Thyroid gland (tissue), 4 donors: ENCODE measurements around the gene CTXN2.

Experiments used
- POLR2A ChIP-seq, 2 donors: fragments of 450-650 bp; IDR thresholded peaks; one replicate each; pipeline ENCODE4 v1.6.1; 2017; ENCODE audit warnings: antibody characterized with exemption in 2 of 2, mild to moderate bottlenecking in 2 of 2, moderate library complexity in 1 of 2
- TF ChIP-seq, protein P1 (sequence below), 6 experiments: fragments of 200-600 bp in 3 of 6; fragments of 450-650 bp in 3 of 6; sonication (generic) in 3 of 6; IDR thresholded peaks; one replicate each; pipeline ENCODE4 v1.5.1; 2016 to 2019; ENCODE audit warnings: antibody characterized with exemption in 6 of 6, mild to moderate bottlenecking in 2 of 6, inconsistent platforms in 1 of 6, moderate library complexity in 1 of 6

GRCh38 chr15:48253172-48253571 is 61.7 kb downstream of the CTXN2 start:
- TF ChIP-seq, protein P1, sequence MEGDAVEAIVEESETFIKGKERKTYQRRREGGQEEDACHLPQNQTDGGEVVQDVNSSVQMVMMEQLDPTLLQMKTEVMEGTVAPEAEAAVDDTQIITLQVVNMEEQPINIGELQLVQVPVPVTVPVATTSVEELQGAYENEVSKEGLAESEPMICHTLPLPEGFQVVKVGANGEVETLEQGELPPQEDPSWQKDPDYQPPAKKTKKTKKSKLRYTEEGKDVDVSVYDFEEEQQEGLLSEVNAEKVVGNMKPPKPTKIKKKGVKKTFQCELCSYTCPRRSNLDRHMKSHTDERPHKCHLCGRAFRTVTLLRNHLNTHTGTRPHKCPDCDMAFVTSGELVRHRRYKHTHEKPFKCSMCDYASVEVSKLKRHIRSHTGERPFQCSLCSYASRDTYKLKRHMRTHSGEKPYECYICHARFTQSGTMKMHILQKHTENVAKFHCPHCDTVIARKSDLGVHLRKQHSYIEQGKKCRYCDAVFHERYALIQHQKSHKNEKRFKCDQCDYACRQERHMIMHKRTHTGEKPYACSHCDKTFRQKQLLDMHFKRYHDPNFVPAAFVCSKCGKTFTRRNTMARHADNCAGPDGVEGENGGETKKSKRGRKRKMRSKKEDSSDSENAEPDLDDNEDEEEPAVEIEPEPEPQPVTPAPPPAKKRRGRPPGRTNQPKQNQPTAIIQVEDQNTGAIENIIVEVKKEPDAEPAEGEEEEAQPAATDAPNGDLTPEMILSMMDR (IDR thresholded peaks at IDR 0.05) = no peak
- no peak for TF ChIP-seq POLR2A (IDR thresholded peaks at IDR 0.05)
